GM12865 (cell line): ENCODE data around the gene DSG3.

Experiments
- DNase-seq: peaks from one replicate; pipeline ENCODE4 v3.0.0; 2010; ENCODE audit warnings: low read depth
- H3K4me3 ChIP-seq: 2 replicates; pipeline ENCODE4 v1.5.1; 2011; ENCODE audit warnings: mild to moderate bottlenecking, low read depth, low read length, control low read depth
- TF ChIP-seq, protein P1 (sequence below): IDR thresholded peaks from 2 replicates; pipeline ENCODE4 v1.5.1; 2011; ENCODE audit warnings: low read length, control low read depth, low read depth, inconsistent platforms; ENCODE audit not compliant: insufficient read depth; ENCODE audit errors: missing control alignments

Gene DSG3

DNA sequence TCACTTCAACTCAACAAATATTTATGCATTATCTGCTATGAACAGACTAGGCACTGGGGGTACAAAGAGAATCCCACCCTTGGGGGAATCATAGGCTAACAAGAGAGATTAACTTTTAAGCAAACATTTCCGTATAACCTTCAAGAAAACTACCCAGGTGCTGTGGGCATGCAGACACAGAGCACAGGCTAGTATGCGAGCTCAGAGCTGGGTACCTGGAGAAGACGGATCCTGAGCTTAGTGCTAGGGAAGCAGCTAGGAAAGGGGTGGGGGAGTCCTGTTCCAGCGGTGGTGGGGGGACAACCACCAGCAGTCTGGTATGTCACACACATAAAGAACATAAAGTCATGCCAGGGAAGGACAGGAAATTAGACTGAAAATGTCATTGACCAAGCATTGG lies 17.5 kb upstream of the DSG3 start:
- no peak for DNase-seq
- no peak overlapping the region for H3K4me3 ChIP-seq
- TF ChIP-seq, protein P1, sequence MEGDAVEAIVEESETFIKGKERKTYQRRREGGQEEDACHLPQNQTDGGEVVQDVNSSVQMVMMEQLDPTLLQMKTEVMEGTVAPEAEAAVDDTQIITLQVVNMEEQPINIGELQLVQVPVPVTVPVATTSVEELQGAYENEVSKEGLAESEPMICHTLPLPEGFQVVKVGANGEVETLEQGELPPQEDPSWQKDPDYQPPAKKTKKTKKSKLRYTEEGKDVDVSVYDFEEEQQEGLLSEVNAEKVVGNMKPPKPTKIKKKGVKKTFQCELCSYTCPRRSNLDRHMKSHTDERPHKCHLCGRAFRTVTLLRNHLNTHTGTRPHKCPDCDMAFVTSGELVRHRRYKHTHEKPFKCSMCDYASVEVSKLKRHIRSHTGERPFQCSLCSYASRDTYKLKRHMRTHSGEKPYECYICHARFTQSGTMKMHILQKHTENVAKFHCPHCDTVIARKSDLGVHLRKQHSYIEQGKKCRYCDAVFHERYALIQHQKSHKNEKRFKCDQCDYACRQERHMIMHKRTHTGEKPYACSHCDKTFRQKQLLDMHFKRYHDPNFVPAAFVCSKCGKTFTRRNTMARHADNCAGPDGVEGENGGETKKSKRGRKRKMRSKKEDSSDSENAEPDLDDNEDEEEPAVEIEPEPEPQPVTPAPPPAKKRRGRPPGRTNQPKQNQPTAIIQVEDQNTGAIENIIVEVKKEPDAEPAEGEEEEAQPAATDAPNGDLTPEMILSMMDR: no peak

DNA sequence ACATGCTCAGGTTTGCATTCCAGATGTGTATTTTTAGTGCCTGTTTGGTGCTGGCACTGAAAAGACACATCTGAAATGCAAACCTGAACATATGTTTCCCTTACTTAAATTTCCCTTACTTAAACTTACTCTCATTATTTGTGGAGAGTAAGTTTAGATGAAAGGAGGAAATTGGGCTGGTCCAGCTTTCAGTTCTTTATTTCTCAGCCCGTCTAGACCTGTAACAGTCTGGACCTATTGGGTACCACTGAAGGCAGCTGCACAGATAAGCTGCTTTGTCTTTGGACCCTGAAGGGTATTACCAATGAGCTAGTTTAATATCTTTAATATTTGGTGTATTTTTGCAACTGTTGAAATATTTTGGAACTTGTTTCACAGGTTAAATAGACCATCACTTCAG lies 17.0 kb upstream of the DSG3 start:
- TF ChIP-seq, protein P1: no peak

GRCh38 chr18:31432316-31432715 lies 15.2 kb upstream of the DSG3 start:
- no peak overlapping the region for H3K4me3 ChIP-seq
- DNase-seq: no peak
- TF ChIP-seq, protein P1: no peak

More for the DNA sequence above, 17.0 kb upstream of the DSG3 start:
- peak; percentile 7 for DNase-seq
- no peak overlapping the region for H3K4me3 ChIP-seq

GRCh38 chr18:31436825-31437224 lies 10.7 kb upstream of the DSG3 start:
- no peak overlapping the region for H3K4me3 ChIP-seq
- TF ChIP-seq, protein P1: no peak
- DNase-seq: no peak

GRCh38 chr18:31438402-31438801 lies 9.1 kb upstream of the DSG3 start:
- TF ChIP-seq, protein P1: no peak
- no peak overlapping the region for H3K4me3 ChIP-seq
- DNase-seq: peak; percentile 61

DNA sequence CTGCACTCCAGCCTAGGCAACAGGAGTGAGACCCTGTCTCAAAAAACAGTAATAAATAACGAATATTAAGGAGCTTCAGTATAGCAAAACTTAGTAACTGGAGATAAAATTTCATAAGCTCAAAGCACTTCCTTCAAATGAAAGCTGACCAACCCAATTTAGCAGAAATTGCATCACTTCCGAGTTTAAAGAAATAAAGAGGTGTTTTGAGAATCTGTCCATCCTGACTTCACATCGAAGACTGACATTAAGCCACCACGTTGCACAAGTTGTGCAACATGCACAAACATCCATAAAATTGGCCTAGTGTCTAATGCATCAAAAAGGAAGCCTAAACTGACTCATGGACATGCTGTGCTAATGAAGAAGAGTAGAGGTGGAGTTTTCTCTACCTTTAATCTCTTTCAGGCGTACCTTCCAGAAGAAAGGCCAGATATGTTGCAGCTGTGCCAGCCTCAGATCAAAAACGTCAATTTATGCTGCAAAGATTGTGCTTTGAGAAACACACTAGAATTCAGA lies 7.7 kb upstream of the DSG3 start:
- DNase-seq: no peak
- TF ChIP-seq, protein P1: no peak
- no peak overlapping the region for H3K4me3 ChIP-seq

GRCh38 chr18:31440787-31441186 lies 6.8 kb upstream of the DSG3 start:
- H3K4me3 ChIP-seq: no peak overlapping the region
- no peak for DNase-seq
- TF ChIP-seq, protein P1: no peak
